A549 (cell line): ENCODE measurements around the gene ATP5IF1.

Source experiments
- CHD2 ChIP-seq: fragments of 150-350 bp; IDR thresholded peaks from 2 replicates; pipeline ENCODE4 v1.6.1; 2014; ENCODE audit warnings: low read length; ENCODE audit not compliant: partially characterized antibody
- CHD4 ChIP-seq: fragments of 200-600 bp; sonication (generic); IDR thresholded peaks from 2 replicates; pipeline ENCODE4 v1.6.1; 2016; ENCODE audit warnings: antibody characterized with exemption, mild to moderate bottlenecking, borderline replicate concordance
- CTCF ChIP-seq: fragments of >200 bp; sonication (Bioruptor Twin); formaldehyde crosslinking; IDR thresholded peaks from 3 replicates; pipeline ENCODE4 v1.5.1; 2016
- EP300 ChIP-seq, 2 experiments: fragments of >200 bp; sonication (Bioruptor Twin); formaldehyde crosslinking; IDR thresholded peaks; 2 replicates in 1 of 2; 3 replicates in 1 of 2; pipeline ENCODE4 v1.6.1; 2016 to 2017
- HOXA7 ChIP-seq: fragments of 250-450 bp; sonication (Bioruptor Pico); IDR thresholded peaks from 2 replicates; pipeline ENCODE4 v1.5.0; 2020; ENCODE audit warnings: mild to moderate bottlenecking, moderate library complexity
- JUNB ChIP-seq: fragments of >200 bp; sonication (Bioruptor Twin); formaldehyde crosslinking; IDR thresholded peaks from 2 replicates; pipeline ENCODE4 v1.6.1; 2016
- POLR2A ChIP-seq: IDR thresholded peaks from 2 replicates; pipeline ENCODE4 v1.6.1; 2012; ENCODE audit warnings: mild to moderate bottlenecking, low read length
- RAD21 ChIP-seq, 2 experiments: fragments of >200 bp in 1 of 2; sonication (Bioruptor Twin) in 1 of 2; formaldehyde crosslinking in 1 of 2; IDR thresholded peaks in 1 of 2; conservative IDR thresholded peaks in 1 of 2; 2 replicates in 1 of 2; 3 replicates in 1 of 2; pipeline ENCODE4 v1.6.1; 2012 to 2018; ENCODE audit warnings: inconsistent platforms in 1 of 2
- RCOR1 ChIP-seq: fragments of 150-350 bp; IDR thresholded peaks from 2 replicates; pipeline ENCODE4 v1.6.1; 2014; ENCODE audit warnings: antibody characterized with exemption, low read length, low read depth

- TF ChIP-seq POLR2A (no peak), CTCF (no peak), CHD4 (no peak), EP300 (IDR thresholded peaks at IDR 0.05) (no peak), CHD2 (no peak), JUNB (no peak), RCOR1 (no peak), RAD21 (conservative IDR thresholded peaks at IDR 0.05 in 1 of 2, IDR thresholded peaks at IDR 0.05 in 1 of 2) (no peak), HOXA7 (no peak)
These were observed 50.2 kb downstream of the ATP5IF1 start for GRCh38 chr1:28286111-28286510.
